Fibroblast of villous mesenchyme (primary cell): ENCODE measurements around the gene KNOP1. TPM values are rescaled to one million over a fixed set of nuclear protein-coding genes. Genes with fewer than 3 reads are reported as not detected.
A peak's percentile ranks its signal among the peaks of the same experiment; 100 is the strongest.

Experiments
- DNase-seq: peaks from one replicate; pipeline ENCODE4 v3.0.0-alpha.2; 2010; ENCODE audit warnings: low read depth
- H3K4me3 ChIP-seq: 2 replicates; pipeline ENCODE4 v1.5.1; 2011; ENCODE audit warnings: low read depth, mild to moderate bottlenecking, low read length
- total RNA-seq: library from RNA; depleted of rRNA; stranded (reverse); fragments of >200 nt; gene quantifications from 2 replicates; pipeline ENCODE4 v1.2.3, GENCODE V29; 2012
- TF ChIP-seq, protein P1 (sequence below): IDR thresholded peaks from 2 replicates; pipeline ENCODE4 v1.5.1; 2012; ENCODE audit warnings: low read depth, mild to moderate bottlenecking, low read length; ENCODE audit not compliant: insufficient read depth

Gene KNOP1
- total RNA-seq, 1 donor = 17.3 TPM

- H3K4me3 ChIP-seq = no peak overlapping the region
- TF ChIP-seq, protein P1, sequence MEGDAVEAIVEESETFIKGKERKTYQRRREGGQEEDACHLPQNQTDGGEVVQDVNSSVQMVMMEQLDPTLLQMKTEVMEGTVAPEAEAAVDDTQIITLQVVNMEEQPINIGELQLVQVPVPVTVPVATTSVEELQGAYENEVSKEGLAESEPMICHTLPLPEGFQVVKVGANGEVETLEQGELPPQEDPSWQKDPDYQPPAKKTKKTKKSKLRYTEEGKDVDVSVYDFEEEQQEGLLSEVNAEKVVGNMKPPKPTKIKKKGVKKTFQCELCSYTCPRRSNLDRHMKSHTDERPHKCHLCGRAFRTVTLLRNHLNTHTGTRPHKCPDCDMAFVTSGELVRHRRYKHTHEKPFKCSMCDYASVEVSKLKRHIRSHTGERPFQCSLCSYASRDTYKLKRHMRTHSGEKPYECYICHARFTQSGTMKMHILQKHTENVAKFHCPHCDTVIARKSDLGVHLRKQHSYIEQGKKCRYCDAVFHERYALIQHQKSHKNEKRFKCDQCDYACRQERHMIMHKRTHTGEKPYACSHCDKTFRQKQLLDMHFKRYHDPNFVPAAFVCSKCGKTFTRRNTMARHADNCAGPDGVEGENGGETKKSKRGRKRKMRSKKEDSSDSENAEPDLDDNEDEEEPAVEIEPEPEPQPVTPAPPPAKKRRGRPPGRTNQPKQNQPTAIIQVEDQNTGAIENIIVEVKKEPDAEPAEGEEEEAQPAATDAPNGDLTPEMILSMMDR = no peak
- DNase-seq = peak; percentile 43
Observed at GRCh38 chr16:19701091-19701490, 16.9 kb downstream of the KNOP1 start.

DNA sequence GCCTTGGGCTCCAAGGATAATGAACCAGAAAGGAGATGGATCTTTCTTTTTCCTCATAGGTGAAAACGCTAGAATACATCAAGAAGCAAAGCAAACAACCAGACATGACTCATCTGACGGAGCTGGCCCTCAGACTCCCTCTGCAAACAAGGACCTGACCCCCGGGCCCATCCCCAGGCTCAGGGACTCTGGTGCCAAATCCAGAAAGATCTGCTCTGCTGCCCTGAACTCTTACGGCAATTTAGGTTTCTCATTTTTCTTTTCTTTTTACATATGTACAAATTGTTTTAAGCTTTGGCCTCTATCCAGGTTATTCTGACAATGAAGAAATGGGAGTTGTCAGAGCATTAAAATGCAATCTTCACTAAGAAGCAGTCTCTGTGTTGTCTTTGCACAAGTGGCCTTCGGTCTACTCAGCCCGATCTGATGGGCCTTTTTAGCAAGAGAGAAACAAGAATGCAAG, 17.7 kb downstream of the KNOP1 start:
- TF ChIP-seq, protein P1 = no peak
- no peak overlapping the region for H3K4me3 ChIP-seq
- DNase-seq = peak; percentile 72

GRCh38 chr16:19699472-19699871, 18.6 kb downstream of the KNOP1 start:
- no peak for DNase-seq
- TF ChIP-seq, protein P1 = no peak
- no peak overlapping the region for H3K4me3 ChIP-seq

GRCh38 chr16:19698480-19699465, 19.3 kb downstream of the KNOP1 start:
- no peak for DNase-seq
- TF ChIP-seq, protein P1 = no peak
- H3K4me3 ChIP-seq = no peak overlapping the region

- DNase-seq = no peak
- H3K4me3 ChIP-seq = no peak overlapping the region
- TF ChIP-seq, protein P1 = no peak
Observed at GRCh38 chr16:19697756-19698318, 20.2 kb downstream of the KNOP1 start.

GRCh38 chr16:19696961-19697360, 21.1 kb downstream of the KNOP1 start:
- H3K4me3 ChIP-seq = no peak overlapping the region
- TF ChIP-seq, protein P1 = no peak
- DNase-seq = no peak
